DOHH2 (cell line): Measurements from ENCODE around the gene C1orf146.

Source experiments
- H3F3A ChIP-seq: fragments of 200-600 bp; sonication (generic), shearing (Covaris generic); 2 replicates; pipeline ENCODE4 v1.6.0; 2016; ENCODE audit warnings: antibody characterized with exemption, mild to moderate bottlenecking; ENCODE audit not compliant: control insufficient read depth, insufficient read depth
- H3K27ac ChIP-seq: fragments of 200-600 bp; sonication (generic); 2 replicates; pipeline ENCODE4 v1.5.1; 2014; ENCODE audit warnings: low read depth, mild to moderate bottlenecking, low read length, moderate library complexity
- H3K27me3 ChIP-seq: fragments of 200-600 bp; sonication (generic); 2 replicates; pipeline ENCODE4 v1.6.1; 2014; ENCODE audit warnings: mild to moderate bottlenecking, low read length, mixed read lengths; ENCODE audit not compliant: control insufficient read depth
- H3K36me3 ChIP-seq: fragments of 200-600 bp; sonication (generic); 2 replicates; pipeline ENCODE4 v1.6.1; 2014; ENCODE audit warnings: mild to moderate bottlenecking, low read length, moderate library complexity, mixed read lengths; ENCODE audit not compliant: control insufficient read depth
- H3K4me1 ChIP-seq: fragments of 200-600 bp; sonication (generic); 2 replicates; pipeline ENCODE4 v1.6.1; 2014; ENCODE audit warnings: mild to moderate bottlenecking, low read length, mixed read lengths; ENCODE audit not compliant: control insufficient read depth
- H3K4me2 ChIP-seq: fragments of 200-600 bp; sonication (generic); 2 replicates; pipeline ENCODE4 v1.6.0; 2014; ENCODE audit warnings: mild to moderate bottlenecking, low read length, moderate library complexity
- H3K4me3 ChIP-seq: fragments of 200-600 bp; sonication (generic); 2 replicates; pipeline ENCODE4 v1.5.1; 2014; ENCODE audit warnings: mild to moderate bottlenecking, low read length, mixed read lengths
- H3K79me2 ChIP-seq: fragments of 200-600 bp; sonication (generic); 2 replicates; pipeline ENCODE4 v1.6.1; 2014; ENCODE audit warnings: mild to moderate bottlenecking, low read length, mixed read lengths; ENCODE audit not compliant: control insufficient read depth
- H3K9me2 ChIP-seq: fragments of 200-600 bp; sonication (generic); replicated peaks from 2 replicates; pipeline ENCODE4 v1.6.1; 2014; ENCODE audit warnings: mild to moderate bottlenecking, low read length, mixed read lengths; ENCODE audit not compliant: control insufficient read depth
- H3K9me3 ChIP-seq: fragments of 200-600 bp; sonication (generic); 2 replicates; pipeline ENCODE4 v1.6.1; 2014; ENCODE audit warnings: antibody characterized with exemption, low read length, mixed read lengths; ENCODE audit not compliant: control insufficient read depth, insufficient read depth
- H4K20me1 ChIP-seq: fragments of 200-600 bp; sonication (generic); 2 replicates; pipeline ENCODE4 v1.6.0; 2014; ENCODE audit warnings: low read depth, mild to moderate bottlenecking, antibody characterized with exemption, low read length, moderate library complexity; ENCODE audit not compliant: control insufficient read depth, insufficient read depth
- EZH2phosphoT487 ChIP-seq: fragments of 200-600 bp; sonication (generic); IDR thresholded peaks from 2 replicates; pipeline ENCODE4 v1.6.1; 2017; ENCODE audit warnings: borderline replicate concordance, mild to moderate bottlenecking, antibody characterized with exemption, low read length, moderate library complexity, mixed read lengths
- TF ChIP-seq, protein P1 (sequence below): fragments of 200-600 bp; sonication (generic); IDR thresholded peaks from one replicate; pipeline ENCODE4 v1.5.1; 2014; ENCODE audit warnings: antibody characterized with exemption, mild to moderate bottlenecking, low read depth, low read length; ENCODE audit not compliant: poor library complexity, severe bottlenecking

Gene C1orf146

DNA sequence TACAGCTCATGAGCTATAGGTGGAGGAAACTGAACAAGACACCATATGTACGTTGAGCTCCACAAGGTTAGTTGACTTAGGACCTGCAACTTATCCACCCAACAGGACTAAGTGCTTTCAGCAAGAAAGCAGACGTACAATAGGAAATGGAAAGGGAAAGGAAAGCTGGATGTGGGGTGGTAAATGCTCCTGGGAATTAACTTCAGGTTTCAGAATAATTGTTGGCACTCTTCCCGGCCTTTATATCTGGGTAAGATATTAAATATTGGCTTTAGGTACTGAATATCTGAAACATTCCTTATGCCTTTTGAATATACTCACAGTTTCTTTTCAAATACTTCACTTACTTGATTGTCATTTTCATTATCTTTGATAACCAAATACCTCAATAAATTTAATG is 44.8 kb downstream of the C1orf146 start:
- TF ChIP-seq EZH2phosphoT487 = no peak
- TF ChIP-seq, protein P1, sequence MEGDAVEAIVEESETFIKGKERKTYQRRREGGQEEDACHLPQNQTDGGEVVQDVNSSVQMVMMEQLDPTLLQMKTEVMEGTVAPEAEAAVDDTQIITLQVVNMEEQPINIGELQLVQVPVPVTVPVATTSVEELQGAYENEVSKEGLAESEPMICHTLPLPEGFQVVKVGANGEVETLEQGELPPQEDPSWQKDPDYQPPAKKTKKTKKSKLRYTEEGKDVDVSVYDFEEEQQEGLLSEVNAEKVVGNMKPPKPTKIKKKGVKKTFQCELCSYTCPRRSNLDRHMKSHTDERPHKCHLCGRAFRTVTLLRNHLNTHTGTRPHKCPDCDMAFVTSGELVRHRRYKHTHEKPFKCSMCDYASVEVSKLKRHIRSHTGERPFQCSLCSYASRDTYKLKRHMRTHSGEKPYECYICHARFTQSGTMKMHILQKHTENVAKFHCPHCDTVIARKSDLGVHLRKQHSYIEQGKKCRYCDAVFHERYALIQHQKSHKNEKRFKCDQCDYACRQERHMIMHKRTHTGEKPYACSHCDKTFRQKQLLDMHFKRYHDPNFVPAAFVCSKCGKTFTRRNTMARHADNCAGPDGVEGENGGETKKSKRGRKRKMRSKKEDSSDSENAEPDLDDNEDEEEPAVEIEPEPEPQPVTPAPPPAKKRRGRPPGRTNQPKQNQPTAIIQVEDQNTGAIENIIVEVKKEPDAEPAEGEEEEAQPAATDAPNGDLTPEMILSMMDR = no peak
- no peaks in the 10 kb centered on the region for H4K20me1 ChIP-seq
- H3K27me3 ChIP-seq = no peaks in the 10 kb centered on the region
- peaks cover 30% of the 10 kb centered on the region for H3K36me3 ChIP-seq
- H3K27ac ChIP-seq = no peak overlapping the region
- H3K79me2 ChIP-seq = no peaks in the 10 kb centered on the region
- no peak overlapping the region for H3K4me3 ChIP-seq
- H3F3A ChIP-seq = no peaks in the 10 kb centered on the region
- H3K9me3 ChIP-seq = no peaks in the 10 kb centered on the region
- H3K4me1 ChIP-seq = no peaks in the 10 kb centered on the region
- H3K9me2 ChIP-seq = no peaks in the 10 kb centered on the region
- H3K4me2 ChIP-seq = no peak overlapping the region

DNA sequence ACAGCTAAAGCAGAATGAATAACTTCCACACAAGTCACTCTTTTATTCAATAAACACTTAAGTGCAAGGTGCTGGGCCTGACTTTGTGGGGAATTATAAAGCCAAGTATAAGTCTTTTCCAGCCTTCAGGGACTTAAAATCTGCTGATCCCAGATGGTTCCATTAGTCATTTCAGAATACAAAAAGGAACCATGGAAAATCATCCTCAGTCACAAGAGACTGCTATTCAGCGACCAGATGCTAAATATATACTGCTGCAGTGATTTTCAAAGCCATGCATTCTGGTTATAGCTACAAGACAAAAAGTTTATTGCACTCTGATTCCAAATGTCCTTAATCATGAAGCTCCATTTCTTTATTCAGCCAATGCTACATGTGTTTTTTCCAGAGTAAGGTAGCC is 55.3 kb downstream of the C1orf146 start:
- TF ChIP-seq, protein P1 = no peak
- TF ChIP-seq EZH2phosphoT487 = no peak
- Histone ChIP-seq H3K9me2 (no peaks in the 10 kb centered on the region), H3F3A (no peaks in the 10 kb centered on the region), H3K36me3 (peaks cover 59% of the 10 kb centered on the region), H3K27ac (no peak overlapping the region), H3K27me3 (no peaks in the 10 kb centered on the region), H3K4me2 (no peak overlapping the region), H3K79me2 (no peaks in the 10 kb centered on the region), H3K4me3 (no peak overlapping the region), H4K20me1 (no peaks in the 10 kb centered on the region), H3K9me3 (no peaks in the 10 kb centered on the region), H3K4me1 (no peaks in the 10 kb centered on the region)

DNA sequence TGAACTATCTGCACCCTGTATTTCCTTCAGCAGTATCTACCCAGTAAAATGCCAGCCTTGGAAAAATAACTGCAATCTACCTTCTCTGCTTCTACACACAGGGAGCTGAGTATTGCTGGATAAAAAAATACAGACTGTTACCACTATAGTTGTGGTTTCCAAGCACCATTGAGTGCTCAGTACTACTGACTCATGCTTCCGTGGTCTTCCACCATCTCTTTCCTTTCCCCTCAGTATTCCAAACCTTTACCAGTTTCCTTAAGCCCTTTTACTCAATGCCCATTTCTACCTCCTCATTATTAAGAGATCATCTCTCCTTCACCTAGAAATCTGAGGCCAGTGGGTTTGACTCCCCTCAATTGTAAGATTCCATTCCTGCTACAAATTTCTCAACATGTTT is 57.2 kb downstream of the C1orf146 start:
- no peak overlapping the region for H3K4me3 ChIP-seq
- TF ChIP-seq, protein P1 = no peak
- TF ChIP-seq EZH2phosphoT487 = no peak
- H3F3A ChIP-seq = no peaks in the 10 kb centered on the region
- H3K27me3 ChIP-seq = no peaks in the 10 kb centered on the region
- H3K4me2 ChIP-seq = no peak overlapping the region
- no peak overlapping the region for H3K27ac ChIP-seq
- H3K36me3 ChIP-seq = peaks cover 63% of the 10 kb centered on the region
- no peaks in the 10 kb centered on the region for H3K4me1 ChIP-seq
- no peaks in the 10 kb centered on the region for H3K9me2 ChIP-seq
- no peaks in the 10 kb centered on the region for H3K79me2 ChIP-seq
- H3K9me3 ChIP-seq = no peaks in the 10 kb centered on the region
- no peaks in the 10 kb centered on the region for H4K20me1 ChIP-seq

DNA sequence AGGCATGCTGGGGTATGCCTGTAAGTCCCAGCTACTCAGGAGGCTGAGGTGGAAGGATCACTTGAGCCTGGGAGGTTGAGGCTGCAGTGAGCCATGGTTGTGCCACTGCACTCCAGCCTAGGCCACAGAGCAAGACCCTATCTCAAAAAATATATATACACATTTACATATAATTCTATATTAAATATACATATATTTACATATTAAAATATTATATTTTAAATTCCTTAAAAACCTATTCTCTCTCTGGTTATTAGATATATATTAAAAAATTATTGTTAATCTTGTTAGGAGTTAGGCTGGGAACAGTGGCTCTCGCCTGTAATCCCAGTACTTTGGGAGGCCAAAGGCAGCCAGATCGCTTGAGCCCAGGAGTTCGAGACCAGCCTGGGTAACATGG is 58.4 kb downstream of the C1orf146 start:
- Histone ChIP-seq H3K36me3 (peaks cover 56% of the 10 kb centered on the region), H3K79me2 (no peaks in the 10 kb centered on the region), H4K20me1 (no peaks in the 10 kb centered on the region), H3K27ac (no peak overlapping the region), H3K4me3 (no peak overlapping the region), H3F3A (no peaks in the 10 kb centered on the region), H3K4me1 (no peaks in the 10 kb centered on the region), H3K9me2 (no peaks in the 10 kb centered on the region), H3K4me2 (no peak overlapping the region), H3K9me3 (no peaks in the 10 kb centered on the region), H3K27me3 (no peaks in the 10 kb centered on the region)
- TF ChIP-seq EZH2phosphoT487 = no peak
- TF ChIP-seq, protein P1 = no peak
